Ascending aorta (tissue), 2 donors: Measurements from ENCODE around the gene WNK2. TPM values are rescaled to one million over a fixed set of nuclear protein-coding genes. Genes with fewer than 3 reads are reported as not detected.

Source experiments
- DNase-seq, 2 donors: peaks; one replicate each; pipeline ENCODE4 v3.0.0-alpha.2; 2019; ENCODE audit warnings: low spot score in 2 of 2
- H3K27ac ChIP-seq, 2 donors: fragments of 200-600 bp; sonication (generic); one replicate each; pipeline ENCODE4 v1.5.1; 2016 to 2017; ENCODE audit warnings: mild to moderate bottlenecking in 1 of 2
- H3K27me3 ChIP-seq: fragments of 200-600 bp; sonication (generic); one replicate; pipeline ENCODE4 v1.5.1; 2017
- H3K36me3 ChIP-seq, 2 donors: fragments of 200-600 bp; sonication (generic); one replicate each; pipeline ENCODE4 v1.5.1; 2016
- H3K4me1 ChIP-seq, 2 donors: fragments of 200-600 bp; sonication (generic); one replicate each; pipeline ENCODE4 v1.5.1; 2016 to 2017; ENCODE audit warnings: mild to moderate bottlenecking in 1 of 2
- H3K4me3 ChIP-seq, 2 donors: fragments of 200-600 bp; sonication (generic); one replicate each; pipeline ENCODE4 v1.5.1; 2016 to 2017; ENCODE audit warnings: mild to moderate bottlenecking in 1 of 2
- H3K9me3 ChIP-seq, 2 donors: fragments of 200-600 bp; sonication (generic); one replicate each; pipeline ENCODE4 v1.5.1; 2016
- intact Hi-C: fragments of 100-400 bp; cut with DNase I; formaldehyde crosslinking; loops from one replicate; pipeline ENCODE4 v1.15.1; 2023
- total RNA-seq: library from RNA; depleted of rRNA; stranded (reverse); fragments of >200 nt; gene quantifications from one replicate; pipeline ENCODE4 v1.1.0, GENCODE V29; 2016
- TF ChIP-seq, protein P1 (sequence below), 3 experiments: fragments of 200-600 bp in 2 of 3; fragments of 450-650 bp in 1 of 3; sonication (generic) in 2 of 3; IDR thresholded peaks; one replicate each; pipeline ENCODE4 v1.5.1; 2016 to 2019; ENCODE audit warnings: antibody characterized with exemption in 3 of 3, mild to moderate bottlenecking in 1 of 3, moderate library complexity in 1 of 3

WNK2 gene
- total RNA-seq, 1 donor from 2014 or later, result not detected

DNA sequence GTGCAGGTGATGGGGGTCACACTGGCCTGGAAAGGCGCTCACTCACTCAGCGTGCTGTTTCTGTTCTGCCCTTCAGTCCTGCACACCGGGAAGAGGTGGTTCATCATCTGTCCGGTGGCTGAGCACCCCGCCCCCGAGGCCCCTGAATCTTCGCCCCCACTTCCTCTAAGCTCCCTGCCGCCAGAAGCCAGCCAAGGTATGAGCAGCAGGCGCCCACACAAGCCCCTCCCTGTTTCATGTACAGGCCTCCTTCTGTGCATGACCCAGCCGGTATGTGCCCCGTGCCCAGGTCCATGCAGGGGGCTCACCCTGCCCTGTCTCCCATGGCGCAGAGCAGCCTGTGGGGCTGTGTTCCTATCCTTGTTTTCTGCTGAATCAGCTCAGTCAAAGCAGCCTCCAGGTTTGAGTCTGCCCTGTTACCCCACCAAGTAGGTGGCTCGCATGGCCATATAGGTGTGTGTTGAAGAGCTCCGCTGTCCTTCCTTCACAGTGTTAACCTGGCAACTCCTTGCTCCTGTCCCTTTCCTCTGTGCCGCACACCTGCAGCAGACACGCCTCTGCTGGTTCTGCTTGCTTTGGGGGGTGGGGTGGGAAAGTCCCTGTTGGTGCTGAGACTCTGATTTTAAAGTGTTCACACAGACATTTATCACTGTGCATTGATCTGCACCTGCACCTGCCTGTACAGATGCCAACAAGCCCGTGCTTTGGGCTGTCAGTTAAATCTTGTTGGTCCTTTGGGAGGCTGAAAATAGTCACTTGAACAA lies 84.8 kb downstream of the WNK2 start:
- Histone ChIP-seq H3K9me3 (no peaks in the 10 kb centered on the region), H3K4me1 (no peaks in the 10 kb centered on the region), H3K27ac (no peak overlapping the region), H3K36me3 (no peaks in the 10 kb centered on the region), H3K4me3 (no peak overlapping the region), H3K27me3 (no peaks in the 10 kb centered on the region)
- DNase-seq, result peak in 1 of 2 donors; percentile 54
- intact Hi-C loops, result no loop called here
- TF ChIP-seq, protein P1, sequence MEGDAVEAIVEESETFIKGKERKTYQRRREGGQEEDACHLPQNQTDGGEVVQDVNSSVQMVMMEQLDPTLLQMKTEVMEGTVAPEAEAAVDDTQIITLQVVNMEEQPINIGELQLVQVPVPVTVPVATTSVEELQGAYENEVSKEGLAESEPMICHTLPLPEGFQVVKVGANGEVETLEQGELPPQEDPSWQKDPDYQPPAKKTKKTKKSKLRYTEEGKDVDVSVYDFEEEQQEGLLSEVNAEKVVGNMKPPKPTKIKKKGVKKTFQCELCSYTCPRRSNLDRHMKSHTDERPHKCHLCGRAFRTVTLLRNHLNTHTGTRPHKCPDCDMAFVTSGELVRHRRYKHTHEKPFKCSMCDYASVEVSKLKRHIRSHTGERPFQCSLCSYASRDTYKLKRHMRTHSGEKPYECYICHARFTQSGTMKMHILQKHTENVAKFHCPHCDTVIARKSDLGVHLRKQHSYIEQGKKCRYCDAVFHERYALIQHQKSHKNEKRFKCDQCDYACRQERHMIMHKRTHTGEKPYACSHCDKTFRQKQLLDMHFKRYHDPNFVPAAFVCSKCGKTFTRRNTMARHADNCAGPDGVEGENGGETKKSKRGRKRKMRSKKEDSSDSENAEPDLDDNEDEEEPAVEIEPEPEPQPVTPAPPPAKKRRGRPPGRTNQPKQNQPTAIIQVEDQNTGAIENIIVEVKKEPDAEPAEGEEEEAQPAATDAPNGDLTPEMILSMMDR (IDR thresholded peaks at IDR 0.05), result no peak

DNA sequence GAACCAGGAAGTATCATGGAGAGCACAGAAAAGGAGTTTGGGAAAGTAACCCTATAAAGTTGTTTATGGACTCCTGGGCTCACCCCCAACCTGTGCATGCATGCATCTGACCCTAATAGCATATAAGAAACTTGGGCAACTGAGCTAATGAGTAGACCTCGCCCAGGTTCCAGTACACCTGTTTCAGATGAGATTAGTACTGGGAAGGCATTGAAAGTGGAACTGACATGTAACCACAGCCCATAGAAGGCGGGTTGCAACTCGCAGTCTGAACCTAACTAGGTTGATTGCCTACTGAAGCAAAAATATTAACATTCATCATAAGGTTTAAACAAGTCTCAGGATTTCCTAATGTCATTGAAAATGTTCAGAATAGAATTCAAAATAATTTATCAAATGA lies 87.0 kb downstream of the WNK2 start:
- TF ChIP-seq, protein P1 (IDR thresholded peaks at IDR 0.05), result no peak
- no peaks in the 10 kb centered on the region for H3K9me3 ChIP-seq
- H3K4me1 ChIP-seq, result no peaks in the 10 kb centered on the region
- DNase-seq, result no peak
- no peaks in the 10 kb centered on the region for H3K36me3 ChIP-seq
- H3K4me3 ChIP-seq, result no peak overlapping the region
- H3K27me3 ChIP-seq, result no peaks in the 10 kb centered on the region
- intact Hi-C loops, result no loop called here
- no peak overlapping the region for H3K27ac ChIP-seq

DNA sequence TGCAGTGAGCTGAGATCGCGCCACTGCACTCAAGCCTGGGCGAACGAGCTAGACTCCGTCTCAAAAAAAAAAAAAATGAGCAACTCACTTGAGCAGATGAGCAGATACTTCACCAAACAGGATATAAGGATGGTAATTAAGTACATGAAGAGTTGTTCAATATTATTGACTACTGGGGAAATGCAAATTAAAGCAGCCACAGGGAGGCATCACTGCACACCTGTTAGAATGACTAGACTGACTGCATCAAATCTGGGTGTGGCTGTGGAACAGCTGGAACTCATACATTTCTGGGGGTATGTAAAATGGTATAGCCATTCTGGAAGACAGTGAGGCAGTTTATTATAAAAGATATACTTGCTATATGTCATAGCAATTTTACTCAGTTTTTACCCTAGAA lies 93.0 kb downstream of the WNK2 start:
- Histone ChIP-seq H3K4me1 (no peaks in the 10 kb centered on the region), H3K4me3 (no peak overlapping the region), H3K27me3 (no peaks in the 10 kb centered on the region), H3K27ac (no peak overlapping the region), H3K36me3 (no peaks in the 10 kb centered on the region), H3K9me3 (no peaks in the 10 kb centered on the region)
- intact Hi-C loops, result no loop called here
- TF ChIP-seq, protein P1 (IDR thresholded peaks at IDR 0.05), result no peak
- no peak for DNase-seq

DNA sequence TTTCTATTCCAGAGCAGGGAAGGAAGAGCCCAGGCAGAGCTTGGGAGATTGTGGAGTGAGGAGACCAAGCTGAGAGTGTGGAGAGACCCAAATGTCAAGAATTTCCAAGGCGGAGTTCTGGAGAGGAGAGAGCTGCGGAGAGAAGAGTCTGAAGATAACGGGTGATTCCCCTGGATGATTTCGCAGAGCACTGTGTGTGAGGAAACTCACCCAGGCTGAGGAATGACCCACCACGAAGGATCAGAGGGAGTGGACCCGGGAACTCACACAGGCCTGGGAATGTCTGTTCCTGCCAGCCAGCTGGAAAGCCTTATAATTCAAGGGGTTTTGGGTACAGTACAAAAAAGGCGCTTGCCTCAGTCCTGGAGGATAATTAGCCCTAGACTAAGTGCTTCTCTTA lies 94.2 kb downstream of the WNK2 start:
- DNase-seq, result no peak
- H3K27me3 ChIP-seq, result no peaks in the 10 kb centered on the region
- no peak overlapping the region for H3K4me3 ChIP-seq
- H3K36me3 ChIP-seq, result no peaks in the 10 kb centered on the region
- H3K9me3 ChIP-seq, result no peaks in the 10 kb centered on the region
- TF ChIP-seq, protein P1 (IDR thresholded peaks at IDR 0.05), result no peak
- intact Hi-C loops, result no loop called here
- no peak overlapping the region for H3K27ac ChIP-seq
- no peaks in the 10 kb centered on the region for H3K4me1 ChIP-seq

DNA sequence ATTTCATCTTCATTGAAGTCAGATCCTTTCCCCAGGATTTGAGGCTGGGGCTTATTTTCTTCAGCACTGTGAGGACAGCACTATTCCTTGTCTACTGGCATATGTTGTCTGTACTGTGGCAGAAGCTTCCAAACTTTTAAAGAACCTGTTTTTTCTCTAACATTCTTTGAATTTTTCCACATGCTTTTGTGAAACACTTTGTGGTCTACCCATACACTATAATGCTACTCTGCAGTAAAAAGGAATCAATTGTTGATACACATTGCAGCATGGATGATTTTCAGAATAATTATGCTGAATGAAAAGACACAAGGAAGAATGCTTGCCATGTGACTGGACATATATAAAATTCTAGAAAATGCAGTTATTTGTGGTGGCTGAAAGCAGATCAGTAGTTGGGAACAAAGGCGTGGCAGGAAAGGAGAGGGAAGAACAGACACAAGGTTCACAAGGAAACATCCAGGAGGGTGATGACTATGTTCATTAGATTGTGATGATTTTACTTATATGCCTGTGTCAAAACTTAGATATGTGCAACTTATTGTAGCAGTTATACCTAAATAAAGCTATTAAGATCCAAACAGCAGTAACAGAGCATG lies 96.8 kb downstream of the WNK2 start:
- intact Hi-C loops, result no loop called here
- no peaks in the 10 kb centered on the region for H3K9me3 ChIP-seq

More for the DNA sequence above, 96.8 kb downstream of the WNK2 start:
- Histone ChIP-seq H3K27ac (no peak overlapping the region), H3K36me3 (no peaks in the 10 kb centered on the region), H3K4me3 (no peak overlapping the region), H3K27me3 (no peaks in the 10 kb centered on the region), H3K4me1 (no peaks in the 10 kb centered on the region)
- TF ChIP-seq, protein P1 (IDR thresholded peaks at IDR 0.05), result no peak
- no peak for DNase-seq
